NCI-H748 (cell line): ENCODE measurements around the gene CXXC5.
"Not testable (repeated sequence)": the region's sequence is repeated elsewhere in the genome, so short reads cannot be mapped to it uniquely, and the experiment has no call there.

Experiments
- DNase-seq: peaks from one replicate; lab custom pipeline; 2025; ENCODE audit not compliant: unreplicated experiment; lab: John Stamatoyannopoulos, UW

The CXXC5 gene

DNA sequence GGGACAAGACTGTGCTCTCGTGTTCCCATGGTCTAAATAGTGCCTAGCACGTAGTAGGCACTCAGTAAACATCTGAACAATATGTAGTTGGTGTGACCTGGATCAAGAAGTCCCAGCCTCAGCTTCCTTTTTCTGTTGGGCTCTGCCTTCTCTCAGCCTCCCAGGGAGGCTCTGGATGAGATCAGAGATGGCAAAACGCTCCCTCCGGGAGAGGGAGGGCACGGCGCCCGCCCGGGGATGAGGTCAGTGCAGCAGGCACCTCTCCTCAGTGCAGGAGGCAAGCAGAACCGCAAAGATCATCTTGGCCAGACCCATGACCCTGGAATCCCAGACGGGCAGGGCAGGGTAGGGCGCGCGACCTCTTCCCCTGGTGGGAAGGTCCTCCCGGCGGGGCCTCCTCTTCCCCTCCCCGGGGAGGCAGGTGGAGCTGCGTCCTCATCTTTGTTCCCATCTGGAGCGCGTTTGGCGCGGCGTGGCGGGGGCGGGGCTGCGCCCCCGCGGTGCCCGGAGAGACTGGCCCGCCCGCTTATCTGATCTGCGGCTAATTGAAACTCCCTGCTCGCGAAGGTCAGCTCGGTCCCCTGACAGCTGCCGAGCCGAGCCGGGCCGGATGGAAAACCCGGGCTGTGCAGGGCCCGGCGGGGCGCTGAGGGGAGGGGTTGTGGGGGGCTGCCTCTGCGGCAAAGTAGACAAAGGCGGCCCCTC, 60.9 kb downstream of the CXXC5 start:
- DNase-seq: peak; percentile 74

DNA sequence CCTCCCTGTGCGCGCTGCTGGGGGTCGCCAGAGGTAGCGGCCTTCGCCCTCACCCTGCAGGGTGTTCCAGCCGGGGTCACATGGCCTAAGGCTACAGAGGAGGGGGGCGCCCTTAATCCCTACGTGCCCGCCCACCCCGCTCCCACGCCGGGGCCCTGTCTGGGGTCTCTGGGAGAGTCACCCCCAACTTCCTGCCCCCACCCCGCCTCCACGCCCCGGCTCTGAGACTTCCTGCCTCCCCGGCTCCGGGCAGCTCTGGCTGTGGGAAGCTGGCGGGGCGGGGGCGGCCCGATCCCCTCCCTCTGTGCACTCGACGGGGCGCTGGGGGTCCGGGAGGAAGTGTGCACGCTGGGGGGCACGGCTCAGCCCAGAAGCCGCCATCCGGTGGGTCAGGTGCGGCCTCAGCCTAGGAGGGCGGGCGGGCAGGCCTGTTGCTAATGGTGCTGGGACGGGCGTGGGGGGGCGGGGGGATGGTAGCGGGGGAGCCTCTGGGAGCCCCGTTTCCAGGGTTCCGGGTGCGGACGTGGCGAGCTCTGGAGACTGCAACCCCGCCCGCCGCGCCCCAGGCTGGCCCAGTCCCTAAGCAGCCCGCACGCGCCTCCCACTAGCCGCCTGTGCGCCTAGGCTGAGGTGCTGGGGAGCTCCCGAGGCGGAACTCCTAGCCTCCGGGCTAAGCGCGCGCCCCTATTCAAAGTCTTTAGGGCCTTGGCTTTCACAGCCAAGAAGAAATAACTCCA, 61.6 kb downstream of the CXXC5 start:
- DNase-seq: no peak

GRCh38 chr5:139710319-139711066, 62.3 kb downstream of the CXXC5 start:
- DNase-seq: peak; percentile 72

- peak; percentile 81 for DNase-seq
Observed at GRCh38 chr5:139711067-139711905, 63.1 kb downstream of the CXXC5 start.

DNA sequence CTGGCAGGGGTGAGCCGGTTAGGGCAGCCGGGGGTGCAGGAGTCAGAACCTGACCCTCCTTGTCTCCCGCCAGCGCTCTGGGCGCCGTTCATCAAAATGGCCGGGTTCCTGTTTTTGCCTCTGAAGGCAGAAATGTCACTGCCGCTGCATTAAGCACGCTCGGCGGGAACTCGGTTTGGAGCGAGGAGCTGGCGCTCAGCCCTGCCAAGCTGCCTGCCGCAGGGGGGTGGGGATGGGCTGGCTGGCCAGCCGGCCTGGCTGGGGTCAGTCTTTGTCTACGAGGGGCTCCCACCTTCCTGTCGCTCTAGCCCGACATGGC, 63.7 kb downstream of the CXXC5 start:
- peak; percentile 47 for DNase-seq

- DNase-seq: no peak
Observed at GRCh38 chr5:139712412-139712811, 64.3 kb downstream of the CXXC5 start.

- not testable (repeated sequence) for DNase-seq
Observed at GRCh38 chr5:139713898-139714297, 65.7 kb downstream of the CXXC5 start.

DNA sequence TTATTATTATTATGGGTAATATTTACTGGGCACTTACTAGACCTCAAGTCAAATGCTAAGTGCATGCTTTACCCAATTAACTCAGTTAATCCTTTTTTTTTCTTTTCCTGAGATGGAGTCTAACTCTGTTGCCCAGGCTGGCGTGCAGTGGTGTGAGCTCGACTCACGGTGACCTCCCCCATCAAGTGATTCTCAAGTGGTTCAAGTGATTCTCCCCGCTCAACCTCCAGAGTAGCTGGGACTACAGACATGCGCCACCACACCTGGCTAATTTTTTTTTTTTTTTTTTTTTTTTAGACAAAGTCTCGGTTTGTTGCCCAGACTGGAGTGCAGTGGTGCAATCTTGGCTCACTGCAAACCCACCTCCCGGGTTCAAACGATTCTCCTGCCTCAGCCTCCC, 69.1 kb downstream of the CXXC5 start:
- DNase-seq: no peak

GRCh38 chr5:139718403-139718802, 70.3 kb downstream of the CXXC5 start:
- not testable (repeated sequence) for DNase-seq

DNA sequence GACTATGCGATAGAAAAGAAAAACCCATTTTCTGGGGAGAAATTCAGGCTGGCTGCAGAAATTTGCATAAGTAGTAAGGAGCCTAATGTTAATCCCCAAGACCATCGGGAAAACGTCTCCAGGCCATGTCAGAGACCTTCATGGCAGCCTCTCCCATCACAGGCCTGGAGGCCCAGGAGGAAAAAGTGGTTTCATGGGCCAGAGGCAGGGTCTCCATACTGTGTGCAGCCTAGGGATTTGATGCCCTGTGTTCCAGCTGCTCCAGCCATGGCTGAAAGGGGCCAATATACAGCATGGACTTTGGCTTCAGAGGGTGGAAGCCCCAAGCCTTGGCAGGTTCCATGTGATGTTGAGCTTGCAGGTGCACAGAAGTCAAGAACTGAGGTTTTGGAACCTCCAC, 71.8 kb downstream of the CXXC5 start:
- not testable (repeated sequence) for DNase-seq

DNA sequence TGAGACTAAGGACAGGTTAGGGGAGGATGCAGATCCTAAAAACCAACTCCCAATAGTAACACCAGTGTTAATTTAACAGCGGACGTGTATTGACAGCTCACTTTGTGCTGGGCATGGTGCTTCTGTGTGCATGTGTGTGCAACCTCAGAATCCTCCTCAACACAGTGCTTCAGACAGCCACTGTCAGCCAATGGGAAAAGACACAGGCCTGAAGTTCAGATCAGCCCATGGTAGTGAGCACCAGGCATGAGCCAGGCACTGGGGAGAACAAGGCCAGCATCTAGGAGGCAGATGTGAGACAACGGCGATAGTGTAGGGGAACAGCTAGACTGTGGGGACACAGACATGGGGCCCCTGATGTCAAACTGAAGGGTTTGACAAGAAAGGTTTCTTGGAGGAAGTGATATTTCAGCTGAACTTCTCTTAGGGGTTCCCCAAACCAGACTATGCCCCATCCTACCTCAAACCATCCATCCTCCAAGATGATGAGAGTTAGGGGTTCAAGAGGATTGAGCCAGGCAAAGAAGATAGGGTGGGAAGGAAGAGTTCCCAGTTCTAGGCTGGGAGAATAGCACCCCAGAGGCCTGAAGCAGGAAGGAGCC, 75.9 kb downstream of the CXXC5 start:
- no peak for DNase-seq

DNA sequence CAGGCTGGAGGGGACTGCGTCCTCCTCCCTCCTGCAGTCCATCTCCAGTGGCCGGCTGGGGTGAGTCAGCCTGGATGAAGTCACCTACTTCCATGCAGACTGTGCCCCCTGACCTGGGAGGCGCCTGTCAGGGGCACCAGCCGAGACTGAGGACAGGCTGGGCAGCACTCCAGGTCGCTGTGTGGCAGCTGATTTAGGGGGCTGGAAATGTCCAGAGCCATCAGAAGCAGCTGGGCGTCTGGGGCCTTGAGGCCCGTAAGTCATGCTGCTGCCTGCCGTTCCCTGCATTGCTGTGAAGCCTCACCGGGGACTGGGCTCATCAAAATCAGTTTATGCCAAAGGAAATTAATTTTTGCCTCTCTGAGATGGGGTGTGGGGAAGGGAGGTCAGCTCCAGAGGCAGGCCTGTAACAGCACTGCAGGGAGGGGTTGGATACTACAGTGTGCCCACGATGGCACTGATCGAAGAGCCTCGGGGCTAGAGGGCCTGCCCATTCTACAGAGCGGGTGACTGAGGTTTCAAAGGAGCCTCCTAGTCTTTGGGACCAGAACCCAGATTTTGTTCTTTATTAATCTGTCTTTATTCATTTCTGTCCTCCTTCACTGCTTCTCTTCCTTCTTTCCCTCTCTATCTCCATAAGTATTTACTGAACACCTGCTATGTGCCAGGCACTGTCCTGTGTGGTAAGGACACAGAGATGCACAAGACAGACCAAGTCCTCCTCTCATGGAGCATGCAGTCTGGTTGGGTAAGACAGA, 77.1 kb downstream of the CXXC5 start:
- DNase-seq: no peak

GRCh38 chr5:139726248-139726647, 78.1 kb downstream of the CXXC5 start:
- no peak for DNase-seq

DNA sequence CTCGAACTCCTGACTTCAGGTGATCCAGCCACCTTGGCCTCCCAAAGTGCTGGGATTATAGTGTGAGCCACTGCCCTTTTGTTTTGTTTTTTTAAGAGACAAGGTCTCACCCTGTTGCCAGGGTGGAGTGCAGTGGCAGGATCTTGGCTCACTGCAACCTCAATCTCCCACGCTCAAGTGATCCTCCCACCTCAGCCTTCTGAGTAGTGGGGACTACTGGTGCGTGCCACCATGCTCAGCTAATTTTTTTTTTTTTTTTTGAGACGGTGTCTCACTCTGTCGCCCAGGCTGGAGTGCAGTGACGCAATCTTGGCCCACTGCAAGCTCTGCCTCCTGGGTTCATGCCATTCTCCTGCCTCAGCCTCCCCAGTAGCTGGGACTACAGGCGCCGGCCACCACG, 79.5 kb downstream of the CXXC5 start:
- DNase-seq: not testable (repeated sequence)

- DNase-seq: no peak
Observed at GRCh38 chr5:139731281-139731680, 83.1 kb downstream of the CXXC5 start.

DNA sequence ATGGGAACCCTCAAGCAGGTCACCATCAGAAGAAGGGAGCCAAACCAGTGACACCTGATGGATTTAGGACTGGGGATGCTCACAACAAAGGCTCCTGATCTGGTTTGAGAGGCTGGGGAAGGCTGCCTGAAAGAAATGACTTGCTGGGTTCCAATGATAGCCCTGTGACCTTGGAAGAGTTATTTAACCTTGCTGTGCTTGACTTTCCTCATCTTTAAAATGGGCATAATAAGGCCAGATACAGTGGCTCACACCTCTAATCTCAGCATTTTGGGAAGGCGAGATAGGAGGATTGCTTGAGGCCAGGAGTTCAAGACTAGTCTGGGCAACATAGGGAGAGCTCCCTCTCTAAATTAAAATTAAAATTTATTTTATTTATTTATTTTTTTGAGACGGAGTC, 83.9 kb downstream of the CXXC5 start:
- no peak for DNase-seq

DNA sequence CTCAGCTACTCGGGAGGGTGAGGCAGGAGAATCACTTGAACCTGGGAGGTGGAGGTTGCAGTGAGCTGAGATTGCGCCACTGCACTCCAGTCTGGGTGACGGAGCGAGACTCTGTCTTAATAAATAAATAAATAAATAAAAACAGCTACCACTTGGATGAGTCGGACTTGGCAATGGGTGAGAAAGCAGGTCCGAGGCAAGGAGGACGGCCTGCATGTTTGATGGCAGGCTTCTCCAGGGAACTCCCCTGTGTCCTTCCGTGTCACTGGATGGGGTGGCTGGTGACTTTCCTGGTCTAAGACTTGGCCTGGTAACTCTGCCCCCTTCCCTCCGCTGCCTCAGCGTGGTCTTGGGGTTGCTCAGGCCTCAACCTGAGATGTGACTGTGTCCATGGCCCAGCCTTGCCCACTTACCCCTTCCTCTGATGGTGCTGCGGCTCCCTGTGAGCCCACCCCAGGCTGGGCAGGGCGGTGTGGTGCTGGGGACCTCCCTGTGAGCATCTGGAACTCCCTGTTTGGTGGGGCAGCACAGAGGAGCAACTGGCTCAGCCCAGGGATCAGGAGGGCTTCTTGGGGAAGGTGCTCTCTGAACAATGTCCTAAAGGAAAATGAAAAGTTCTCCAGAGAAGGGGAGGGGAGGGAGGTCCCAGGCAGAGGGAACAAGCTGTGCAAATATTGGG, 85.0 kb downstream of the CXXC5 start:
- DNase-seq: no peak
